ENCODE measurements around the gene NTMT1.
A peak's percentile ranks its signal among the peaks of the same experiment; 100 is the strongest.

Gene NTMT1

DNA sequence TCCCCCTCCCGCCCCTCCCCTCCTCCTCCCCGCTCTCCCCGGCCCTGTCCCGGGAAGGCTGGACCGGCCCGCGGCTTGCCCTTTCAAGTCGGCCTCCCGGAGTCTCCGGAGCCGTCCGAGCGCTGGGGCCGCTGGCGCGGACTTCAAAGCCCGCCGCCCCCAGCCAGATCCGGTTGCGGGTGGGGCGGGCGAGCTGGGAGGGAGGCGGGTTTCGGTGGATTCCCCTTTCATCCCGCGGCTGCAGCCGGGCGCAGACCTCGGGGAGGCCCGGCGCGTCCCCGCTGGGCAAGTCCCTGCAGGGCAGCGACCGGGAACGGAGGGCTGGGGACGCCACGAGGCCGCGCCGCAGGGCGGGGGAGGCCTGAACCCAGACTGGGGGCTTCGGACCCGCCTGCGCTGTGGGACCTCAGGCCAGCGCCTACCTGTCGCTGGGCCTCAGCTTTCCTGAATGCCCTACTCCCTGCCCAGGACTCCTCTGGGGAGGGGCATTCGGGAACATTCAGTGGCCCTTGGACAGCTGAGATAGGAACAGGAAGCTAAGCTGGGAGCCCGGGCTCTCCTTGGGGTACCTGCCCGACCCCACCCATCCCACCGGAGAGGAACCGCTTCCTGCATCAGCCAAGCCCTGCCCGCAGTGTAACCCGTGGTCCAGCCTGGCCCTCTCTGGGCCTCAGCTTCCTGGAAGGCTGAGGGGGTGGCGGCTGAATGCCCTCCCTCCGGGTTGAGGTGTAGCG, 28.4 kb upstream of the NTMT1 start:
- peak; percentile 18 to 47 for DNase-seq

DNA sequence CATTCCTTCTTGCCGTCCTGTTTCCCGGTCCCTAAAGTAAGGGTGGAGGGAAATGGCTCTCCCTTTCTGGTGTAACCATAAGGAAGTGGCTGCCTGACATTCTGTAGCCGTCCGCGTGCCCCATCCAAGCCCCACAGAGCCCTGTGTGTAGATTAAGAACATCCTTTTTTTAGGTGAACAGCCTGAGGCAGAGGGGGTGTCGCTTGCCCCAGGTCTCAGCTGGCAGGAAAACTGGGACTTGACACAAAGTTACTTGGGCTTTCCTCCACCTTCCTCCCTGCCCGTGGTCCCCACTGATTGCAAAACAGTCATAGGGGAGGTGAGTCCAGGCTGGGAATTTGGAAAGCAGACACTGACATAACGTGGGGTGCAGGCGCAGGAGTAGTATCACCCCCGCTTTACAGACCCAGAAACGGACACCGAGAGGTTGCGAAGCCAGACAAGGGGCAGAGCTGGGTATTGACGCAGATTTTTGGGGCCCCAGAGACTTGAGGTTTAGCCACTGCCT, 27.8 kb upstream of the NTMT1 start:
- DNase-seq = no peak

DNA sequence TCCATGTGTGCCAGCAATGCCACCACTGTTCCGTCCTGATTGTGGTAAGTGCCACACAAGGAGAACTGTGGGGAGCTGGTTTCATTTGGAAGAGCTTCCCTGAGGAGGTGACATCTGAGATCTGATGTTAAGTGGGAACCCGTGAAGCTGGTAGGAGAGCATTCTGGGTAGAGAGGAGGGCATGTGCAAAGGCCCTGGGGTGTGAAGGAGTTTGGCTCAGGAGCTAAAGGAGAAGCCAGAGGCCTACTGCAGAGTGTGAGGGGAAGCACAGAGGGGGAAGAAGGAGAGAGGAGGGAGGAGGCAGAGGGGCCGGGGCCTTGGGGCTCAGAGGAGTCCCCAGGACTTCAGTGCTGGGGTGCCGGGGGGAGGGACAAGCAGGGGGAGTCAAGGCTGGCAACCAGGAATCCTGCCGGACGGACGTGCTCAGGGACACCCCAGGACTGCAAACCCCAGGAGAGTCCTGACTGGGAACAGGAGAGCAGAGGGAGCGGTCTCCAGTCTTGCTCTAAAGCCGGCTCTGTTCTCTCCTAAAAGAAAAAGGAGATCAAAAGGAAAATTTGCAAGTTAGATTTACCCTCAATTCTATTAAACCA, 24.8 kb upstream of the NTMT1 start:
- DNase-seq = no peak

DNA sequence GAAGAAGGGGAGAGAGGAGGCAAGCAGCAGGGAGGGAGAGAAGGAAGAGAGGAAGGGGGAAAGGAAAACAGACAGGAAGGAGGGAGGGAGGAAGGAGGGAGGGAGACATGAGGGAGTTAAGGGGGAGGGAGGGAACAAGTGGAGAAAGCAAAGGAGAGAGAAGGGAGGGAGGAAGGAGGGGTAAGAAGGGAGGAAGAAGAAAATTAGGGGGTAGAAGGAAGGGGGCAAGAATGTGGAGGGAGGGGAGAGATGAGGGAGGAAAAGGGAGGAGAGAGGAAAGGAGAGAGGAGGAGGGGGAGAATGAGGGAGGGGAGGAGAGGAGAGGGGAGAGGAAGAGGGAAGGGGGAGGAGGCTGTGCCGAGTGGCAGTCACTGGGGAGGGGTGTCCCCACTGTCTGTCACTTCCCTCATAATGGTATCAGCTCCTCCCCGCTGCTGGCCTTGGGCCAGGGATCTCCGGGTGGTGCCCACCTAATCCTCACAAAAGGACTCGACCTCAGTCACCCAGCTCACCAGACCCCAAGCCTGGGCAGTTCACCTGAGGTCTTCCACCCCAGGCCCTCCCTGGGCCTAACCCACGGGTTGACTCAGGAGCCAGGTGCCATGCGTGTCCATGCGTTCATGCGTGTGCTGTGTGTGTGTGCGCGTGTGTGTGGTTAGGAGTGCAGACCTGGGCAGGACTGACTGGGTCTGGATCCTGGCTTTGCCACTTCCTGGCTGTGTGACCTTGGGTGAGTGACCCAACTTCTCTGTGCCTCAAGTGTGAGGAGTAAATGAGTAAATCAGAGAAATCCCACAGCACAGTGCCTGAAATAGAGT, 23.2 kb upstream of the NTMT1 start:
- no peak for DNase-seq

DNA sequence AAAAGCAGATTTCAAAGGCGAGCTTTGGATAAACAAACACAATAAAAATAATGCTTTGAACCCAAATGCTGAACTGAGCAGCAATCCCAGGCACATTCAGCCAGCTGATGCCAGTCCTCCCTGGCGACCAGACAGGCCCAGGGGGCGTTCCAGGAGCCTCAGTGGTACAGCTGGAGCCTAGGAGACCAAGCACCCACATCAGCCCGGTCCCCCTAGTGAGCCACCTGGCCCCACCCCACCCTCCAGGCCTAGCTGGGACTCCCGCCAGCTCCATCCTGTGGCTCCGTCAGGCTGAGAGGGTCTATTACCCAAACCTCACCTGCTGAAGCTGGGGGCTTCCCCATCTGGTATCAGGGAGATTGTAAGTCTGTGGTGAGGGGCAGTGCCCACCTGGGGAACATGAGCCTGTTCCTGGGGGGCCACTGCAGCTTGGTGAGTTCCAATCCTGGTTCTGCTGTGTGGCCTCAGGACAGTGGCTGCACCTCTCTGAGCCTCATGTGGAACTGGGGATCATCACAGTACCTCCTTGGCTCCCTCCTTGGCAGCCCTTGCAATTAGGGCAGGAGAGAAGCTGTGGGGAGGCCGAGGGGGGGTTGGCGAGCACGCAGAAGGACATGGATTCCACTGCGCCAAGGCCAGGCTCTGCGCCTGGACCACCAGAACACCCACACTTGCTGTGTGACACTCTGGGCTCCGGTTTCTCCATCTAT, 21.8 kb upstream of the NTMT1 start:
- DNase-seq = no peak

DNA sequence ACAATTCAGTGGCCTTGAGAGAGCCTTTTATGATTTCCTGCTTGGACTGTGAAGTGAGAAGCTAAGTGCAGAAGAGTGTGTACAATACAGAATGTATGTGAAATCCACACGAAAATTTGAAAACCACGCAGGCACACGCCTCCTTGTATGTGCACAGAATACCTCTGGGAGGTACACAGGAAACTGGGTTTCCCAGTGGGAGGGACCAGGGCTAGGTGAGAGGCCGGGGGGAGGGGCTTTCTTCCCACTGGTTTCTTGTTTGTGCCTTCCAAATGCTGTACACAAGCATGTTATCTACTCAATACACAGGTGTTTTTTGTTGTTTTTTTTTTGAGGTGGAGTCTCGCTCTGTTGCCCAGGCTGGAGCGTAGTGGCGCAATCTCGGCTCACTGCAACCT, 21.2 kb upstream of the NTMT1 start:
- DNase-seq = no peak

DNA sequence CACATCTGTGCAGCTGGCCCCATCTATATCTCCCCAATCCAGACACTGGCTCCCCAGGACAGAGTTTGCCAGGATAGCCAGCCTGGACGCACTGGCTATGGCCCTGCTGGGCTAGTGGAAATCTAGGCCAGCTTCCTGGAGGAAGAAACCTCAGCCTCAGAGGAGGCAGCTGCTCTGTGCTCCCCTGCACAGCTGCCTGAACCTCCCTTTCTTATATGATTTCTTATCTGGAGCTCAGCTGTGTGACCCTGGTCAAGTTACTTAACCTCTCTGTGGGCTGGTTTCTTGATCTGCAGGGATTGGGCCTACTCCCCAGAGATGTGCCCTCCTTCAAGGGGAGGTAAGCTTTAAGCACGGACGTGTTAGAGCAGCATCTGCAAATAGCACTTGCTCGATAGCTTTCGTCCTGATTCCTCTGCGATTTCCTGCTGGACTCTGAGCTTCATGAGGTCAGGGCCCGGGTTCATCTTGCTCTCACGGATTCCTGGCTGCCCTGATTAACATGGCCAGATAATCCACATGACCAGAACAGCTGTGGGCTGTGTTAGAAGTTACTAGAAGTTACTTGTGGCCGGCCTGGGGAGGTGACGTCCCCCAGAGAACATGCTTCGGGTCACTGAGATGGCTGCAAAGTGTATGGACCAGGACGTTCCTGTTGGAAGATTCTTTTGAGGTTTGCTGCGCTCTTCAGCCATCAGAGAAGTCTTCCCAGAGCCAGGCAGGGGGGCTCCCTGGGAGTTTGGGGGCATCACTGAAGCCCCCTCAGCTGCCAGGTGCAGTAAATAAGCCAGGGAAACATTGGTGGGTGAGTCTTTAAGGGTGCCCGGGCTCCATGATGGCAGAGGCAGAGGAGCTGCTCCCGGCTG, 19.6 kb upstream of the NTMT1 start:
- no peak for DNase-seq

DNA sequence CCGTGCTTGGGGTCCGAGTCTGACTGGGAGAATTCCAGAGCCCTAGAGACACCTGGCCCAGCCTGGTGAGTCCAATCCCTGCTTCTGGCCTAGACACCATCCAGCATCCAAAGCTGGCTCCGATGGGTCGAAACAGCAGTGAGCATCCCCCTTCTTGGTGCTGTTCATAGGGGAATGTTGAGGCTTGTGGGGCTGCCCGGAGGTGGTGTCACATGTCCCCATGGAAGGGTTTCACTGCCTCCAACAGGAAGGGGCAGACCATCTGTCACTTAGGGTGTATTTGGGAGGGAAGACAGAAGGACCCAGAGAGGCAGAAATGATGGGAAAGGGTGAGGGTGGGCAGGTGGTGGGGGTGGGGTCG, 19.0 kb upstream of the NTMT1 start:
- no peak for DNase-seq

DNA sequence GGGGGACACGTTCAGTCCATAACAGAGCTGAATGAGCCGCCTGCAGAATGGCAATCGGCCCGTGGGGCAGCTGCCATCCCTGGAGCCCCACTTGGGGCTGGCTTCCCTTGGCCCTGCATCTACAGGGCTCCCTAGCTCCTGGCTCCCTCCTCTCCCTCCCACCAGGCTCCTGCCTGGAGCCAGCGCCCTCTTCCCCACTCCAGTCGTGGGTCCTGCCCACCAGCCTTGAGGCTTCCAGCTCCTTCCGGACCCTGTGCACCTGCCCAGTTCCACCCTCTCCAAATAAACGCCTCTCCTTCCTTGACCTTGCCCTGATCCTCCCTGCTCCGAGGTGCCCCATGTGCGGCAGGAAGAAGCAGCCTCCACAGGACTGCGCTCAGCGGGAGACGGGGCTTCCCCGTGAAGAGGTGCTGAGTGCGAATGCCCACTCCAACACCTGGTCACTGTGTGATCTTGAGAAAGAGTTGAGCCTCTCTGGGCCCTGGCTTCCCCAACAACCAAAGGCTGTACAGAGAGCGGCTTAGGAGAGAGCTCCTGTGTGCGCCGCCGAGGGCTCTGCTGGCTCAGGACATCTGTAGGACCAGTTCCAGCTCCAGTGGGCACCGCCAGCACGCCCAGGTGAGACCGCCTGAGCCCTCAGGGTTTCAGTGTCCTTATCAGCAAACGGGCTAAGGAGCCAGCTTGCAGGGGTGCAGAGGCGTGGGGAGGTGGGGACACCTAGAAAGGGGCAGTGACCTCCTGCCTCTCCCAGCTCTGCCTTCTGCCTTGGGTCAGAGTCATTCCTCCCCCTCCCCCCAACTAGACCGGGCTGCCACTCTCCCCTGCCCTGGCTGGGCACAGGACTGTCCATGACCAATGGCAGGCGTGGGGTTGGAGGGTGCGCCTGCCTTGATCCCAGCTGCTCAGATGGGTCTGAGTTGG, 17.1 kb upstream of the NTMT1 start:
- no peak for DNase-seq

DNA sequence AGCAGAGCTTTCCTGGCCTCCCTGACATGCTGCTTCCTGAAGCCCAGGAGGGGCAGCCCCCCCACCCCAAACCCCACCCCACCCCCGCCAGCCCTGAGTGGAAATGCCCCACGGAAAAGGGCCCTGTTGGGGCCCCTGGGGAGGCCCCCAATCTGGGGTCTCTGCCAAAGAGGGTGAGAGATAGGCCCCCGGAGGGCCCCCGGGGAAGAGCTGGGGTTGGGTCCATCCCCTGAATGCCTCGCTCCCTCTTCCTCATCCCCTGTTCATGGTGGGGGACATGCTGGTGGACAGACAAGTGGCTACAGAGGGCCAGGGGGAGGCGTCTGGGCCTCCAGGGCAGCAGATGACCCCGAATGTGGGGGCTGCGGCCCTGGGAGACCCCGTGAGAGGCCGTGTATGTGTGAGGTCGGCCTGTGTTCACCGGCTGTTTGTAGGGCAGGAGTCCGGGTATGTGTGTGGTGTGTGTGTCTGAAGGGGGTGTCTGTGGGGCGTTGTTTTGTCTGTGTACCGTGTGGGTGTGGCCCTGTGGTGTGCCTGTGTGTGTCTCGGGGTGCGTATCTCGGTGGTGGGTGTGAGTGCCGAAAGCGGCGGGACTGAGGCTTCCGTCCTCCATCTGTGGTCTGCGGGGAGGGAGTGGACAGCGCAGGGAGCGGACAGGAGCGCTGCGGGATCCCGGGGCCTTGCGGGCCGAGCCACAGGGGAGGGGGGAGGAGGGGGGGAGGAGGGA, 16.3 kb upstream of the NTMT1 start:
- peak; percentile 84 for DNase-seq

DNA sequence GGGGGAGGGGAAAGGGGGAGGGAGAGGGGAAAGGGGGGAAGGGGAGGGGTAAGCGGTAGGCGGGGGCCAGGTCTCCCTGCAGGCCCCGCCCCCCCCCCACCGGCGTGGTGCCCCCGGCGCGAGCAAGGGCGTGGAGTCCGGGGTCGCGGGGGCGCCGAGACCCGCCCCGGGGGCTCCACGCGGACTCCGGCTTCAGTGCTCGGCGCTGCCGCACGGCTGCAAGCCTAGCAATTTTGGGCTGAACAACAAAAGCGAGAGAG, 15.8 kb upstream of the NTMT1 start:
- DNase-seq = peak in 1 of 2 donors; percentile 24

DNA sequence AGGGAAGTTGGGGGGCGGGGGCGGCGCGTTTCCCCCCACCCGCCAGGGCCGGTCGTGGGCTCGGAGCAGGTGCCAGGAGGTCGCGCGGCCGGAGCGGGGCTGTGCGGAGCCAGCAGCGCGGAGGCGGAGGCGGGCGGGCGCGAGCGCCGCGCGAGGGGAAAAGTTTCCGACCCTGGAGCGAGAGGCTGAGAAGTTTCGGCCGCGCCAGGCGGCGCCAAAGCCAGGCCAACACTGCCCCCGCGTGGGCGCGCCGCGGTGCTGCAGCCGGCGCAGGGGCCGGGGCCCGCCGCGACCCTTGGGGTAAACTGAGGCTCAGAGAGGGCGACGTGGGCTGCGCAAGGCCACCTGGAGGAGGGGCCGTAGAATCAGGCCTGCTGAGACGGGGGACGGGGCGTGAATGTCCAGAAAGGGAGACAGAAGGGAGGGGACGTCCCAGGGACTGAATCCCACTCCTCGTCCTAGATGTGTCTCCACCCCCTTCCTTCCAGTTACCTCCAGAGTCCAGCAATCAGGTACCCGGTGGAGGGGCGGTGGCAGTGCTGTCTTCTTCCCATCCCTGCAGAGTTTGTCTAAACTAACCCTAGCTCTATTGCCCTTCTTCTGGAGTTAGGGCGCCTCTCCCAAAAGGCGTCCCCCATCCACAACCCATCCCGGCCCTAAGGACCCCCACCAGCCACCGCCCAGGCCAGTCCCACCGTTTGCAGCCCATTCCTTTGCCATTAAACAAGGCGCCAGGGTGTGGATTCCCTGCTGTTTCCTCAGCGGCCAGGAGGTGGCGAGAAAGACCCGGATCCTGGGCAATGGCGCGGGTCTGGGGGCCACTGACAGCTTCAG, 15.3 kb upstream of the NTMT1 start:
- DNase-seq = peak; percentile 70 to 71

DNA sequence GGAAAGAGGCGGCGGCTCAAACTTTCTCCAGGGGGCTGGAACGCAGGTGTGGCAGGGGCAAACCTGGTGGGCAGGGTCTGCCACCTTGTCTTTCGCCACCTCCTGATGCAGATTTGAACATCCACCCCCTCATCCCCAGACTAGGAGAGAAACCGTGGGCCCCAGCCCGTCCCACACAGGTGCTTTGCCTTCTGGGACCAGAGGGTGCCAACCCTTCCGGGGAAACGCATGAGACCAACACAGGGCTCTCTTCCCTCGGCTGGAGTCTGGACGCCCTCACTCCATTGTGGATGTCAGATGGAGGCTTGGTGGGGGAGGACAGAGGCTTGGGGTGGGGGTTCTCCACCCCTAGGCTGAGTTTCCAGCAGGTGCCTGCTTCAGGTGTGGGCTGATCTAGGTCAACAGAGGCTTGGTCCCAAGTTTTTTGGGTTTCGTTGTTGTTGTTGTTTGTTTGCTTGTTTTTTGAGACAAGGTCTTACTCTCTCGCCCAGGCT, 14.6 kb upstream of the NTMT1 start:
- no peak for DNase-seq

DNA sequence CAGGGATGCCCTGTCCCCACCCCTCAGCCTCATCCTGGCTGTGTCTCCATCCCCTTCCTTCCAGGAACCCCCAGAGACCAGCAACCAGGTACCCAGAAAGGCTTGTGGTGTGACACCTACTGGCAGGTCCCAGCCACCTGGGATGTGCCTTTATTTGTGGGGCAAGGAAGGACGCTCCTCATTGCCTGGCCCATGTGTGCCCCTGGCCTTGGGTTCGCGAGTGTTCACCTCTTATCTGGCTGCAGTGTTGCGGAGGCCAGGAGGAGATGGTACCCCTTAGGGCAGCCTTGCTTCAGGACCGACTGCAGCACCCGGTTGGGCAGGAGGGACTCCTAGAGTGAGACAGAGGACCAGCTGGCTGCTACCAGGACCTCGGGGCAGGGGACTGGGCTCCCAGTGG, 13.8 kb upstream of the NTMT1 start:
- DNase-seq = no peak

DNA sequence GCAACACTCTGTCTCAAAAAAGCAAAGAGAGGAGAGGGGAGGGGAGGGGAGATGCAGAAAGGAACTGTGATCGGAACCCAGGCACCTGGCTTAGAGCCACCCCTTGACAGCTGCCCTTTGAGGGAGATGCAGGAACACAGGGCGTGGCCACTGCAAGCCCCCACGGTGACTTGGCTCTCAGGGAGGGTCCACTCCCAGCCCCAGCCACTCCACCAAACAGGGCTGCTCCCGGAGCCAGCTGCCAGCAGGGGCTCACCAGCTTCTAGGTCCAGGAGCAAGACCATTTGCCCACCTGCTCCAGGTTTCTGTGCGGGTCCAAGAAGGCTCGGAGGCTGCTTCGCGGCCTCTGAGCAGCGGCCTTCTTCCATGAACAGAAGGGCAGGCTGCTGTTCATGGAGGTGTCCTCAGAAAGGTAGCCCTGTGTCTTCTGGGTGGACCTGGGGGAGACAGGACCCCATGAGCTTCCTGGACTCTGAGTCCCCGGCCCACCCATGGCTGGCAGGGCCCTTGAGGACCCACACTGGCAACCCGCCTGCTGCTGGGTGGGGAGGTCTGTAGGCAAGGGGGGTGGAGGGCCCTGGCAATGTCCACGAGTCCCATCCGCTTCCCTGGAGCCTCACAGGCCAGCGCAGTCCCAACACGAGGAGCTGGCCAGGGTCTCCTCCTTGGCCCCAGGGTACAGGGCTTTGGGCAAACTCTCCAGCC, 13.0 kb upstream of the NTMT1 start:
- DNase-seq = no peak

DNA sequence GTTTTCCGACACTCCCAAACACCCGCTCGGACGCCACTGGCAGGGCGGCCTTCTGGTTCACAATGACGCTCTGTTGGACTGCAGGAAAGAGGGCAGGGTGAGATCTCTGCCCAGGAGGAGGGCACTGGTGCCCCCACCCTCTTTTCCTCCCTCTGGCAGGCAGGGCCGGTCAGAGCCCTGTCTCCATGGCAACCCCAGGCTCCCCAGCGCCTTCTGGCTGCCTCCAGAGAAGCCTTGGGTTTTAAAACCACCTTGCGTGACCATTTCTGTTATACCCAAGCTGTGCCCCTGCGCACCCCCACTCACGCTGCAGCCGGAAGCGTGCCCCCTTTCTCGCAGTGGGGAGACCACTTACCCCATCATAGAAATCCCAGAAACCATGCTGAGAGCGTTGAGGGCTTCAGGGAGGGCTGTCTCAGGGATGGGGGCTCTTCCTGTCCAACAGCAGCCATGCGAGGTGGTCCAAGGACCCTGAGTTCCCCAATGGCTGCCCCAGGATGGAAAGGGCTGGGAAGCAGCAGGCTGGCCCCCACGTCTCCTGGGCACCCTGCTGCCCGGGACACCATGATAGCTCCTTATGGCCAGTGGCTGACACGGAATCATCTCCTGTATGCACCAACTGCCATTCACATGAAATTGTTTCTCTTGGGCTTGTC, 12.3 kb upstream of the NTMT1 start:
- DNase-seq = no peak

DNA sequence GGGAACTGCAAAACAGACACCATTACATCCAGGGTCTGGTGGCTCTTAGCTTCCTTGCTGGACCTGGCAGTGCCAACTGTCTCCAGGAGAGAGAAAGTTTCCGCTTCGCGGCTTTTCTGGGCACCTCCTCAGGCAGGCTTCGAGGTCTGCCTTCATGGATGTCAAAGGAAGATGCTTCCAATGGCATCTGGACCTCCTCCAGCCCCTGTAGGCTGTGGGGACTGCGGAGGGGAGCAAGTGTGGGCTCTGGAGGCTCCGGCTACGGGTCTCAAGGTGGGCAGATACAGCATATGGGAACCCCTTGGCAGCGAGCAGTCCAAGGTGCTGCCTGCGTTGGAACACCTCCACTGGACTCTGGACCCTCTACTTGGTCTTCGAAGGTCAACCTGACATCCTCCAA, 11.0 kb upstream of the NTMT1 start:
- DNase-seq = no peak

Measured in CD4-positive, alpha-beta T cell treated with Interleukin-4 for 1 hour (primary cell).